GM23338 (cell line): ENCODE results near the gene CHRNA4. TPM values are rescaled to one million over a fixed set of nuclear protein-coding genes. Genes with fewer than 3 reads are reported as not detected.

ENCODE experiments used
- ATAC-seq: fragments of 200-7000 bp; cut with Tn5 transposase; 3 replicates; pipeline ENCODE4 v1.9.1; 2020
- DNase-seq: peaks from one replicate; pipeline ENCODE4 v3.0.0-alpha.2; 2015; ENCODE audit warnings: low spot score
- H2AFZ ChIP-seq: fragments of 200-600 bp; sonication (generic); 2 replicates; pipeline ENCODE4 v1.8.0; 2016; ENCODE audit warnings: antibody characterized with exemption, mild to moderate bottlenecking, moderate library complexity
- H3F3A ChIP-seq: fragments of 200-600 bp; sonication (generic); replicated peaks from 2 replicates; pipeline ENCODE4 v1.8.0; 2017; ENCODE audit warnings: antibody characterized with exemption, mixed run types, low read depth
- H3K27ac ChIP-seq: fragments of 200-600 bp; sonication (generic); 2 replicates; pipeline ENCODE4 v1.6.1; 2016; ENCODE audit warnings: low read depth
- H3K27me3 ChIP-seq: fragments of 200-600 bp; sonication (generic); 2 replicates; pipeline ENCODE4 v1.8.0; 2016; ENCODE audit warnings: mild to moderate bottlenecking, mixed run types, moderate library complexity; ENCODE audit not compliant: insufficient read depth
- H3K36me3 ChIP-seq: fragments of 200-600 bp; sonication (generic); 2 replicates; pipeline ENCODE4 v1.8.0; 2016; ENCODE audit warnings: mild to moderate bottlenecking; ENCODE audit not compliant: insufficient read depth
- H3K4me1 ChIP-seq: fragments of 200-600 bp; sonication (generic); 2 replicates; pipeline ENCODE4 v1.8.0; 2016; ENCODE audit warnings: mild to moderate bottlenecking, moderate library complexity; ENCODE audit not compliant: insufficient read depth
- H3K4me2 ChIP-seq: fragments of 200-600 bp; sonication (generic); 2 replicates; pipeline ENCODE4 v1.7.1; 2017; ENCODE audit warnings: mixed run types
- H3K4me3 ChIP-seq: fragments of 200-600 bp; sonication (generic); 2 replicates; pipeline ENCODE4 v1.6.1; 2016; ENCODE audit warnings: mixed run types
- H3K79me2 ChIP-seq: fragments of 200-600 bp; sonication (generic); replicated peaks from 2 replicates; pipeline ENCODE4 v1.8.0; 2017; ENCODE audit warnings: mild to moderate bottlenecking; ENCODE audit not compliant: insufficient read depth
- H3K9me2 ChIP-seq: fragments of 200-600 bp; sonication (generic); 2 replicates; pipeline ENCODE4 v1.8.0; 2017; ENCODE audit not compliant: insufficient read depth
- H4K20me1 ChIP-seq: fragments of 200-600 bp; sonication (generic); replicated peaks from 2 replicates; pipeline ENCODE4 v1.8.0; 2017; ENCODE audit warnings: mild to moderate bottlenecking; ENCODE audit not compliant: insufficient read depth
- H3K27ac Mint-ChIP-seq: 2 replicates; pipeline ENCODE4 v1.8.0; 2020; ENCODE audit warnings: inconsistent platforms, mild to moderate bottlenecking, moderate library complexity, mixed read lengths
- H3K27me3 Mint-ChIP-seq: 3 replicates; pipeline ENCODE4 v1.8.0; 2022; ENCODE audit warnings: low read depth, mild to moderate bottlenecking, moderate library complexity, mixed read lengths, inconsistent platforms; ENCODE audit not compliant: insufficient read depth, poor library complexity
- H3K36me3 Mint-ChIP-seq: 3 replicates; pipeline ENCODE4 v1.8.0; 2021; ENCODE audit warnings: low read depth, mild to moderate bottlenecking, inconsistent platforms, moderate library complexity, mixed read lengths
- H3K4me1 Mint-ChIP-seq: 3 replicates; pipeline ENCODE4 v1.8.0; 2020; ENCODE audit warnings: mild to moderate bottlenecking, inconsistent platforms, mixed read lengths
- H3K4me3 Mint-ChIP-seq: 3 replicates; pipeline ENCODE4 v1.8.0; 2021; ENCODE audit warnings: moderate library complexity, mild to moderate bottlenecking, inconsistent platforms, mixed read lengths
- H3K9me3 Mint-ChIP-seq: 3 replicates; pipeline ENCODE4 v1.8.0; 2020; ENCODE audit warnings: moderate library complexity, mild to moderate bottlenecking, inconsistent platforms, mixed read lengths
- CREB1 ChIP-seq: fragments of 250-450 bp; sonication (Bioruptor Pico); IDR thresholded peaks from 2 replicates; pipeline ENCODE4 v1.5.0; 2020; ENCODE audit warnings: low read depth, mild to moderate bottlenecking, moderate library complexity
- EZH2 ChIP-seq: fragments of 200-600 bp; sonication (generic); IDR thresholded peaks from one replicate; pipeline ENCODE4 v1.8.0; 2017; ENCODE audit warnings: antibody characterized with exemption, mild to moderate bottlenecking, low read depth; ENCODE audit not compliant: unreplicated experiment
- EZH2phosphoT487 ChIP-seq: fragments of 200-600 bp; sonication (generic); IDR thresholded peaks from one replicate; pipeline ENCODE4 v1.8.1; 2018; ENCODE audit warnings: antibody characterized with exemption; ENCODE audit not compliant: unreplicated experiment
- JUNB ChIP-seq: IDR thresholded peaks from one replicate; pipeline ENCODE4 v1.6.1; 2016; ENCODE audit warnings: antibody characterized with exemption; ENCODE audit not compliant: unreplicated experiment
- NANOG ChIP-seq: IDR thresholded peaks from 2 replicates; pipeline ENCODE4 v1.6.1; 2016; ENCODE audit warnings: antibody characterized with exemption, borderline replicate concordance
- POLR2AphosphoS5 ChIP-seq: IDR thresholded peaks from 2 replicates; pipeline ENCODE4 v1.6.1; 2016; ENCODE audit warnings: antibody characterized with exemption, low read depth
- STAT1 ChIP-seq: IDR thresholded peaks from one replicate; pipeline ENCODE4 v1.6.1; 2016; ENCODE audit warnings: antibody characterized with exemption; ENCODE audit not compliant: unreplicated experiment
- ZNF114 ChIP-seq: fragments of 250-450 bp; sonication (Bioruptor Pico); IDR thresholded peaks from 2 replicates; pipeline ENCODE4 v1.5.0; 2020; ENCODE audit warnings: mild to moderate bottlenecking, moderate library complexity
- ZNF331 ChIP-seq: fragments of 250-450 bp; sonication (Bioruptor Pico); IDR thresholded peaks from 2 replicates; pipeline ENCODE4 v1.5.0; 2020; ENCODE audit warnings: low read depth, mild to moderate bottlenecking, moderate library complexity
- polyA plus RNA-seq: library from polyadenylated mRNA; unstranded; fragments of >200 nt; fragmentation: Nextera tagmentation; extraction: Ambion mirVana; gene quantifications from 2 replicates; pipeline ENCODE4 v1.2.1, GENCODE V29; 2016
- total RNA-seq: library from RNA; depleted of rRNA; stranded (reverse); fragments of >200 nt; shearing (Covaris generic); gene quantifications from 2 replicates; pipeline ENCODE4 v1.2.3, GENCODE V29; 2014
- TF ChIP-seq, protein P1 (sequence below), 2 experiments: fragments of 200-600 bp in 1 of 2; sonication (generic) in 1 of 2; conservative IDR thresholded peaks; 2 replicates each; pipeline versions ENCODE4 v1.5.1 to v1.6.1; 2016 to 2017; ENCODE audit warnings: antibody characterized with exemption in 2 of 2, low read depth in 2 of 2, mild to moderate bottlenecking in 2 of 2, moderate library complexity in 1 of 2
- TF ChIP-seq, protein P2 (sequence below): fragments of 250-450 bp; sonication (Bioruptor Pico); IDR thresholded peaks from 2 replicates; pipeline ENCODE4 v1.5.0; 2020; ENCODE audit warnings: mild to moderate bottlenecking, moderate library complexity
- TF ChIP-seq, protein P3 (sequence below): IDR thresholded peaks from one replicate; pipeline ENCODE4 v1.6.1; 2018; ENCODE audit warnings: antibody characterized with exemption; ENCODE audit not compliant: unreplicated experiment
- TF ChIP-seq, protein P4 (sequence below): IDR thresholded peaks from 2 replicates; pipeline ENCODE4 v1.6.1; 2016; ENCODE audit warnings: antibody characterized with exemption

CHRNA4 gene
- total and polyA plus RNA-seq, 2 experiments from 2014 or later = 2.7 to 3.9 TPM

DNA sequence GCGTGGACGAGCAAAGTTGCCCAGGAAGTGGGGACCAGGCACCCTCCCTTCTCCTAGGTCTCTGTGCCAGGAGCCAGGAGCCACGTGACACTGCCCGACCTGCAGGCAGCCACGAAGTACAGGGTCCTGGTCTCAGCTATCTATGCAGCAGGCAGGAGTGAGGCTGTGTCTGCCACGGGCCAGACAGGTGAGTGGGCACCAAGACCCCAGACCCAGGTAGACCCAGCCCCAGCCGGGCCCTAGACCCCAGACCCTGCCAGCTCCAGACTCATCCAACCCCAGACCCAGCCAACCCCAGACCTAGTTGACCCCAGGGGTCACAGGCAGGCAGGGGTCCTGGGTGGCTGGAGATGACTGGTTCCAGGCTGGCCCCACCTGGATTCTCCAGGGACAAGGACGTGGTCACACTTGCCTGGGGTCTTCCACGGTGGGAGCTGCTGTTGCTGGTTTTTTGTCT lies 47.1 kb downstream of the CHRNA4 start:
- Mint-ChIP-seq H3K36me3 (no peaks in the 10 kb centered on the region), H3K4me3 (no peak overlapping the region), H3K9me3 (no peaks in the 10 kb centered on the region), H3K4me1 (peaks cover 4% of the 10 kb centered on the region; the same call in 1 of the 3 replicates), H3K27me3 (no peaks in the 10 kb centered on the region), H3K27ac (no peak overlapping the region)
- Histone ChIP-seq H4K20me1 (no peaks in the 10 kb centered on the region), H3K4me1 (no peaks in the 10 kb centered on the region), H3K27me3 (no peaks in the 10 kb centered on the region), H3F3A (no peaks in the 10 kb centered on the region), H3K9me2 (no peaks in the 10 kb centered on the region), H2AFZ (no peak overlapping the region), H3K4me2 (no peak overlapping the region), H3K27ac (no peak overlapping the region), H3K4me3 (no peak overlapping the region), H3K79me2 (no peaks in the 10 kb centered on the region), H3K36me3 (no peaks in the 10 kb centered on the region)
- ATAC-seq (no peak), DNase-seq (no peak)
- TF ChIP-seq EZH2 (no peak), ZNF114 (CRISPR knock-in tag) (no peak), STAT1 (no peak), CREB1 (no peak), POLR2AphosphoS5 (no peak), JUNB (no peak), ZNF331 (CRISPR knock-in tag) (no peak), NANOG (no peak), EZH2phosphoT487 (no peak)
- TF ChIP-seq, protein P1, sequence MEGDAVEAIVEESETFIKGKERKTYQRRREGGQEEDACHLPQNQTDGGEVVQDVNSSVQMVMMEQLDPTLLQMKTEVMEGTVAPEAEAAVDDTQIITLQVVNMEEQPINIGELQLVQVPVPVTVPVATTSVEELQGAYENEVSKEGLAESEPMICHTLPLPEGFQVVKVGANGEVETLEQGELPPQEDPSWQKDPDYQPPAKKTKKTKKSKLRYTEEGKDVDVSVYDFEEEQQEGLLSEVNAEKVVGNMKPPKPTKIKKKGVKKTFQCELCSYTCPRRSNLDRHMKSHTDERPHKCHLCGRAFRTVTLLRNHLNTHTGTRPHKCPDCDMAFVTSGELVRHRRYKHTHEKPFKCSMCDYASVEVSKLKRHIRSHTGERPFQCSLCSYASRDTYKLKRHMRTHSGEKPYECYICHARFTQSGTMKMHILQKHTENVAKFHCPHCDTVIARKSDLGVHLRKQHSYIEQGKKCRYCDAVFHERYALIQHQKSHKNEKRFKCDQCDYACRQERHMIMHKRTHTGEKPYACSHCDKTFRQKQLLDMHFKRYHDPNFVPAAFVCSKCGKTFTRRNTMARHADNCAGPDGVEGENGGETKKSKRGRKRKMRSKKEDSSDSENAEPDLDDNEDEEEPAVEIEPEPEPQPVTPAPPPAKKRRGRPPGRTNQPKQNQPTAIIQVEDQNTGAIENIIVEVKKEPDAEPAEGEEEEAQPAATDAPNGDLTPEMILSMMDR (conservative IDR thresholded peaks at IDR 0.05; ENCODE audit: low read depth in 2 of 2) = no peak
- TF ChIP-seq, protein P2, sequence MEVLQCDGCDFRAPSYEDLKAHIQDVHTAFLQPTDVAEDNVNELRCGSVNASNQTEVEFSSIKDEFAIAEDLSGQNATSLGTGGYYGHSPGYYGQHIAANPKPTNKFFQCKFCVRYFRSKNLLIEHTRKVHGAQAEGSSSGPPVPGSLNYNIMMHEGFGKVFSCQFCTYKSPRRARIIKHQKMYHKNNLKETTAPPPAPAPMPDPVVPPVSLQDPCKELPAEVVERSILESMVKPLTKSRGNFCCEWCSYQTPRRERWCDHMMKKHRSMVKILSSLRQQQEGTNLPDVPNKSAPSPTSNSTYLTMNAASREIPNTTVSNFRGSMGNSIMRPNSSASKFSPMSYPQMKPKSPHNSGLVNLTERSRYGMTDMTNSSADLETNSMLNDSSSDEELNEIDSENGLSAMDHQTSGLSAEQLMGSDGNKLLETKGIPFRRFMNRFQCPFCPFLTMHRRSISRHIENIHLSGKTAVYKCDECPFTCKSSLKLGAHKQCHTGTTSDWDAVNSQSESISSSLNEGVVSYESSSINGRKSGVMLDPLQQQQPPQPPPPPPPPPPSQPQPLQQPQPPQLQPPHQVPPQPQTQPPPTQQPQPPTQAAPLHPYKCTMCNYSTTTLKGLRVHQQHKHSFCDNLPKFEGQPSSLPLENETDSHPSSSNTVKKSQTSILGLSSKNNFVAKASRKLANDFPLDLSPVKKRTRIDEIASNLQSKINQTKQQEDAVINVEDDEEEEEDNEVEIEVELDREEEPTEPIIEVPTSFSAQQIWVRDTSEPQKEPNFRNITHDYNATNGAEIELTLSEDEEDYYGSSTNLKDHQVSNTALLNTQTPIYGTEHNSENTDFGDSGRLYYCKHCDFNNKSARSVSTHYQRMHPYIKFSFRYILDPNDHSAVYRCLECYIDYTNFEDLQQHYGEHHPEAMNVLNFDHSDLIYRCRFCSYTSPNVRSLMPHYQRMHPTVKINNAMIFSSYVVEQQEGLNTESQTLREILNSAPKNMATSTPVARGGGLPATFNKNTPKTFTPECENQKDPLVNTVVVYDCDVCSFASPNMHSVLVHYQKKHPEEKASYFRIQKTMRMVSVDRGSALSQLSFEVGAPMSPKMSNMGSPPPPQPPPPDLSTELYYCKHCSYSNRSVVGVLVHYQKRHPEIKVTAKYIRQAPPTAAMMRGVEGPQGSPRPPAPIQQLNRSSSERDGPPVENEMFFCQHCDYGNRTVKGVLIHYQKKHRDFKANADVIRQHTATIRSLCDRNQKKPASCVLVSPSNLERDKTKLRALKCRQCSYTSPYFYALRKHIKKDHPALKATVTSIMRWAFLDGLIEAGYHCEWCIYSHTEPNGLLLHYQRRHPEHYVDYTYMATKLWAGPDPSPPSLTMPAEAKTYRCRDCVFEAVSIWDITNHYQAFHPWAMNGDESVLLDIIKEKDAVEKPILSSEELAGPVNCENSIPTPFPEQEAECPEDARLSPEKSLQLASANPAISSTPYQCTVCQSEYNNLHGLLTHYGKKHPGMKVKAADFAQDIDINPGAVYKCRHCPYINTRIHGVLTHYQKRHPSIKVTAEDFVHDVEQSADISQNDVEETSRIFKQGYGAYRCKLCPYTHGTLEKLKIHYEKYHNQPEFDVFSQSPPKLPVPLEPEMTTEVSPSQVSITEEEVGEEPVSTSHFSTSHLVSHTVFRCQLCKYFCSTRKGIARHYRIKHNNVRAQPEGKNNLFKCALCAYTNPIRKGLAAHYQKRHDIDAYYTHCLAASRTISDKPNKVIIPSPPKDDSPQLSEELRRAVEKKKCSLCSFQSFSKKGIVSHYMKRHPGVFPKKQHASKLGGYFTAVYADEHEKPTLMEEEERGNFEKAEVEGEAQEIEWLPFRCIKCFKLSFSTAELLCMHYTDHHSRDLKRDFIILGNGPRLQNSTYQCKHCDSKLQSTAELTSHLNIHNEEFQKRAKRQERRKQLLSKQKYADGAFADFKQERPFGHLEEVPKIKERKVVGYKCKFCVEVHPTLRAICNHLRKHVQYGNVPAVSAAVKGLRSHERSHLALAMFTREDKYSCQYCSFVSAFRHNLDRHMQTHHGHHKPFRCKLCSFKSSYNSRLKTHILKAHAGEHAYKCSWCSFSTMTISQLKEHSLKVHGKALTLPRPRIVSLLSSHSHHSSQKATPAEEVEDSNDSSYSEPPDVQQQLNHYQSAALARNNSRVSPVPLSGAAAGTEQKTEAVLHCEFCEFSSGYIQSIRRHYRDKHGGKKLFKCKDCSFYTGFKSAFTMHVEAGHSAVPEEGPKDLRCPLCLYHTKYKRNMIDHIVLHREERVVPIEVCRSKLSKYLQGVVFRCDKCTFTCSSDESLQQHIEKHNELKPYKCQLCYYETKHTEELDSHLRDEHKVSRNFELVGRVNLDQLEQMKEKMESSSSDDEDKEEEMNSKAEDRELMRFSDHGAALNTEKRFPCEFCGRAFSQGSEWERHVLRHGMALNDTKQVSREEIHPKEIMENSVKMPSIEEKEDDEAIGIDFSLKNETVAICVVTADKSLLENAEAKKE (CRISPR knock-in tag) = no peak
- TF ChIP-seq, protein P3, sequence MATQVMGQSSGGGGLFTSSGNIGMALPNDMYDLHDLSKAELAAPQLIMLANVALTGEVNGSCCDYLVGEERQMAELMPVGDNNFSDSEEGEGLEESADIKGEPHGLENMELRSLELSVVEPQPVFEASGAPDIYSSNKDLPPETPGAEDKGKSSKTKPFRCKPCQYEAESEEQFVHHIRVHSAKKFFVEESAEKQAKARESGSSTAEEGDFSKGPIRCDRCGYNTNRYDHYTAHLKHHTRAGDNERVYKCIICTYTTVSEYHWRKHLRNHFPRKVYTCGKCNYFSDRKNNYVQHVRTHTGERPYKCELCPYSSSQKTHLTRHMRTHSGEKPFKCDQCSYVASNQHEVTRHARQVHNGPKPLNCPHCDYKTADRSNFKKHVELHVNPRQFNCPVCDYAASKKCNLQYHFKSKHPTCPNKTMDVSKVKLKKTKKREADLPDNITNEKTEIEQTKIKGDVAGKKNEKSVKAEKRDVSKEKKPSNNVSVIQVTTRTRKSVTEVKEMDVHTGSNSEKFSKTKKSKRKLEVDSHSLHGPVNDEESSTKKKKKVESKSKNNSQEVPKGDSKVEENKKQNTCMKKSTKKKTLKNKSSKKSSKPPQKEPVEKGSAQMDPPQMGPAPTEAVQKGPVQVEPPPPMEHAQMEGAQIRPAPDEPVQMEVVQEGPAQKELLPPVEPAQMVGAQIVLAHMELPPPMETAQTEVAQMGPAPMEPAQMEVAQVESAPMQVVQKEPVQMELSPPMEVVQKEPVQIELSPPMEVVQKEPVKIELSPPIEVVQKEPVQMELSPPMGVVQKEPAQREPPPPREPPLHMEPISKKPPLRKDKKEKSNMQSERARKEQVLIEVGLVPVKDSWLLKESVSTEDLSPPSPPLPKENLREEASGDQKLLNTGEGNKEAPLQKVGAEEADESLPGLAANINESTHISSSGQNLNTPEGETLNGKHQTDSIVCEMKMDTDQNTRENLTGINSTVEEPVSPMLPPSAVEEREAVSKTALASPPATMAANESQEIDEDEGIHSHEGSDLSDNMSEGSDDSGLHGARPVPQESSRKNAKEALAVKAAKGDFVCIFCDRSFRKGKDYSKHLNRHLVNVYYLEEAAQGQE = no peak
- TF ChIP-seq, protein P4, sequence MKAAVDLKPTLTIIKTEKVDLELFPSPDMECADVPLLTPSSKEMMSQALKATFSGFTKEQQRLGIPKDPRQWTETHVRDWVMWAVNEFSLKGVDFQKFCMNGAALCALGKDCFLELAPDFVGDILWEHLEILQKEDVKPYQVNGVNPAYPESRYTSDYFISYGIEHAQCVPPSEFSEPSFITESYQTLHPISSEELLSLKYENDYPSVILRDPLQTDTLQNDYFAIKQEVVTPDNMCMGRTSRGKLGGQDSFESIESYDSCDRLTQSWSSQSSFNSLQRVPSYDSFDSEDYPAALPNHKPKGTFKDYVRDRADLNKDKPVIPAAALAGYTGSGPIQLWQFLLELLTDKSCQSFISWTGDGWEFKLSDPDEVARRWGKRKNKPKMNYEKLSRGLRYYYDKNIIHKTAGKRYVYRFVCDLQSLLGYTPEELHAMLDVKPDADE = no peak
